Ovary (tissue), 10 donors: ENCODE results near the gene SLC22A23. TPM values are rescaled to one million over a fixed set of nuclear protein-coding genes. Genes with fewer than 3 reads are reported as not detected.

ENCODE experiments used
- DNase-seq, 5 donors: peaks; one replicate each; pipeline ENCODE4 v3.0.0-alpha.2; 2019 to 2020
- H3K27ac ChIP-seq, 2 donors: fragments of 200-600 bp; one replicate each; pipeline versions ENCODE4 v1.5.1 to v1.8.0; 2019 to 2022
- H3K27me3 ChIP-seq: fragments of 200-600 bp; one replicate; pipeline ENCODE4 v1.8.0; 2022
- H3K36me3 ChIP-seq: fragments of 200-600 bp; sonication (generic); one replicate; pipeline ENCODE4 v1.5.1; 2019
- H3K4me1 ChIP-seq: one replicate; pipeline ENCODE4 v1.8.1; 2013; ENCODE audit warnings: mild to moderate bottlenecking, moderate library complexity; ENCODE audit not compliant: insufficient read depth
- H3K4me3 ChIP-seq: fragments of 200-600 bp; sonication (generic); one replicate; pipeline ENCODE4 v1.5.1; 2017
- H3K9me3 ChIP-seq, 2 donors: fragments of 200-600 bp in 1 of 2; sonication (generic) in 1 of 2; one replicate each; pipeline versions ENCODE4 v1.5.1 to v1.8.1; 2013 to 2019; ENCODE audit warnings: mild to moderate bottlenecking in 1 of 2, moderate library complexity in 1 of 2
- EP300 ChIP-seq: sonication (generic); formaldehyde crosslinking; IDR thresholded peaks from one replicate; pipeline ENCODE4 v1.6.1; 2017; ENCODE audit warnings: antibody characterized with exemption
- POLR2A ChIP-seq: fragments of 450-650 bp; IDR thresholded peaks from one replicate; pipeline ENCODE4 v1.6.1; 2017; ENCODE audit warnings: antibody characterized with exemption, mild to moderate bottlenecking, moderate library complexity
- WGBS, 3 donors: extraction: QIAGEN DNeasy Blood & Tissue Kit in 1 of 3; methylation state at CpG; one replicate each; pipeline versions ENCODE4 v1.1.5 to v1.1.7; 2013 to 2017; 5-methylcytosine and 5-hydroxymethylcytosine counted together
- intact Hi-C, 4 donors: fragments of 100-400 bp; cut with DNase I; formaldehyde crosslinking; loops; one replicate each; pipeline versions ENCODE4 v1.11.0 to v1.15.1; 2022 to 2023
- long read RNA-seq, 3 donors: library from polyadenylated mRNA in 2 of 3; unstranded in 2 of 3; transcript quantifications; one replicate each; pipeline ENCODE4 v2.0.0 and lab custom pipeline, GENCODE V29; 2021 to 2026
- polyA plus RNA-seq, 2 donors: library from polyadenylated mRNA; stranded (reverse); fragments of 200-250 nt in 1 of 2; fragments of 350-450 nt in 1 of 2; fragmentation: Illumina TruSeq in 1 of 2; extraction: RNeasy Lipid Tissue Mini Kit (QIAGEN cat#74804) in 1 of 2; gene quantifications; one replicate each; pipeline ENCODE4 v1.2.3, GENCODE V29; 2013 to 2014
- total RNA-seq, 7 donors: library from RNA; depleted of rRNA in 2 of 7; stranded (reverse); fragments of >200 nt in 2 of 7; fragmentation: NEBNext Ultra II Directional in 3 of 7; extraction: Animal tissue kit (Norgen Biotek cat#: 25700) in 3 of 7; gene quantifications; one replicate each; pipeline versions ENCODE4 v1.1.0 to v1.2.4, GENCODE V29; 2016 to 2023
- TF ChIP-seq, protein P1 (sequence below), 3 donors: fragments of 450-650 bp in 2 of 3; fragments of 200-600 bp in 1 of 3; IDR thresholded peaks; one replicate each; pipeline versions ENCODE4 v1.5.1 to v1.8.0; 2016 to 2022; ENCODE audit warnings: antibody characterized with exemption in 3 of 3, mild to moderate bottlenecking in 1 of 3
- donor health status: DM: no; HTN: no; CAD: no; lungs with moderate emphysema.
- donor health status: DM: no; HTN: no; CAD: no.
- donor health status: Bipolar disorder and iron deficiency.
- donor health status: DM: yes; HTN: yes; CAD: no.
- donor health status: DM: no; HTN: no; CAD: no.
- donor health status: DM: yes; HTN: yes; CAD: no.

SLC22A23 gene, protein sequence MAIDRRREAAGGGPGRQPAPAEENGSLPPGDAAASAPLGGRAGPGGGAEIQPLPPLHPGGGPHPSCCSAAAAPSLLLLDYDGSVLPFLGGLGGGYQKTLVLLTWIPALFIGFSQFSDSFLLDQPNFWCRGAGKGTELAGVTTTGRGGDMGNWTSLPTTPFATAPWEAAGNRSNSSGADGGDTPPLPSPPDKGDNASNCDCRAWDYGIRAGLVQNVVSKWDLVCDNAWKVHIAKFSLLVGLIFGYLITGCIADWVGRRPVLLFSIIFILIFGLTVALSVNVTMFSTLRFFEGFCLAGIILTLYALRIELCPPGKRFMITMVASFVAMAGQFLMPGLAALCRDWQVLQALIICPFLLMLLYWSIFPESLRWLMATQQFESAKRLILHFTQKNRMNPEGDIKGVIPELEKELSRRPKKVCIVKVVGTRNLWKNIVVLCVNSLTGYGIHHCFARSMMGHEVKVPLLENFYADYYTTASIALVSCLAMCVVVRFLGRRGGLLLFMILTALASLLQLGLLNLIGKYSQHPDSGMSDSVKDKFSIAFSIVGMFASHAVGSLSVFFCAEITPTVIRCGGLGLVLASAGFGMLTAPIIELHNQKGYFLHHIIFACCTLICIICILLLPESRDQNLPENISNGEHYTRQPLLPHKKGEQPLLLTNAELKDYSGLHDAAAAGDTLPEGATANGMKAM
- total RNA-seq (10 to 100 TPM in 1 of 7 donors, 1 to 10 TPM in 6; 3.7 to 31.0 (median 6.9) TPM), polyA plus RNA-seq (1 to 10 TPM; 2.3 to 4.2 TPM)
- long read RNA-seq, donor 1, partial matches to known transcripts, result 0 of 61 reads
- long read RNA-seq, donor 1, other reads (novel, unspliced or antisense), result 61 of 61 reads
- long read RNA-seq, donor 2, result 0 reads
- long read RNA-seq, donor 3, partial matches to known transcripts, result 0 of 35 reads
- long read RNA-seq, donor 3, other reads (novel, unspliced or antisense), result 35 of 35 reads

- WGBS, 3 donors, result 0% methylated on average over 49 to 97 of the region's 97 CpGs
- DNase-seq, result peak; percentile 69 to 83 (median 77)
- peak within 1 kb of the TSS; percentile 41 to 56 for H3K27ac ChIP-seq
- intact Hi-C loops, result loop anchor here (5.0 to 10.0 kb wide), 6 partner anchors 172 to 280 kb away; no protein-coding TSS in a partner anchor
- no peaks in the 10 kb centered on the region for H3K36me3 ChIP-seq
- H3K9me3 ChIP-seq, result no peaks in the 10 kb centered on the region
- TF ChIP-seq, protein P1, sequence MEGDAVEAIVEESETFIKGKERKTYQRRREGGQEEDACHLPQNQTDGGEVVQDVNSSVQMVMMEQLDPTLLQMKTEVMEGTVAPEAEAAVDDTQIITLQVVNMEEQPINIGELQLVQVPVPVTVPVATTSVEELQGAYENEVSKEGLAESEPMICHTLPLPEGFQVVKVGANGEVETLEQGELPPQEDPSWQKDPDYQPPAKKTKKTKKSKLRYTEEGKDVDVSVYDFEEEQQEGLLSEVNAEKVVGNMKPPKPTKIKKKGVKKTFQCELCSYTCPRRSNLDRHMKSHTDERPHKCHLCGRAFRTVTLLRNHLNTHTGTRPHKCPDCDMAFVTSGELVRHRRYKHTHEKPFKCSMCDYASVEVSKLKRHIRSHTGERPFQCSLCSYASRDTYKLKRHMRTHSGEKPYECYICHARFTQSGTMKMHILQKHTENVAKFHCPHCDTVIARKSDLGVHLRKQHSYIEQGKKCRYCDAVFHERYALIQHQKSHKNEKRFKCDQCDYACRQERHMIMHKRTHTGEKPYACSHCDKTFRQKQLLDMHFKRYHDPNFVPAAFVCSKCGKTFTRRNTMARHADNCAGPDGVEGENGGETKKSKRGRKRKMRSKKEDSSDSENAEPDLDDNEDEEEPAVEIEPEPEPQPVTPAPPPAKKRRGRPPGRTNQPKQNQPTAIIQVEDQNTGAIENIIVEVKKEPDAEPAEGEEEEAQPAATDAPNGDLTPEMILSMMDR (IDR thresholded peaks at IDR 0.05), result peak; percentile 30 to 66 (median 62)
- no peak for TF ChIP-seq POLR2A
- no peaks in the 10 kb centered on the region for H3K27me3 ChIP-seq
- H3K4me1 ChIP-seq, result peaks cover 8% of the 10 kb centered on the region
- peak within 1 kb of the TSS; percentile 49 for H3K4me3 ChIP-seq
Measured at GRCh38 chr6:3456898-3457709, at the start of gene SLC22A23. Gene SLC22A23, minus strand, starts transcription at chr6:3457050. Its CDS starts 491 bp downstream, at chr6:3456559.

DNA sequence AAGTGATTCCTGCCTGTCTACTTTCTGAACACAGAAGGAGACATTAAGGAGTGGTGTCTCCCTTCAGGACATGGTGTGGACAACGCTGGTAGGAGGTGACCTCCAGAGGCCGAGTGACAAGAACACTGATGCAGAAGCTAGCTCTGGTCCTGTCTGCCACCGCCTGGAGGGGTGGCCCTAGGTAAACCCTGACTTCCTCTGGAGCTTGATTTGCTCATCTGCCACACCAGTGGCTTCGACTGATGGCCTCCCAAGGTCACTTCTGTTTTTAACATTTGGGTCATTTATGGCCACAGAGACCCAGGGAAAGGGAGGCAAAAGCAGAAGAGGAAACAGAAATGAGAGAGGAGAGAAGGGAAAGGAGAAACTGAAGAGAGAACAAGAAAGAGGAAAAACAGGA lies 49.4 kb upstream of the SLC22A23 start:
- Histone ChIP-seq H3K36me3 (no peaks in the 10 kb centered on the region), H3K27me3 (no peaks in the 10 kb centered on the region), H3K4me1 (no peaks in the 10 kb centered on the region), H3K4me3 (no peak overlapping the region), H3K9me3 (no peaks in the 10 kb centered on the region), H3K27ac (no peak overlapping the region)
- intact Hi-C loops, result no loop called here
- WGBS, 3 donors, result 68 to 81% (median 71%) methylated on average over 4 of the region's 4 CpGs
- TF ChIP-seq EP300, result no peak
- TF ChIP-seq POLR2A, result no peak
- TF ChIP-seq, protein P1 (IDR thresholded peaks at IDR 0.05), result no peak
- no peak for DNase-seq

- no peaks in the 10 kb centered on the region for H3K36me3 ChIP-seq
- no peak overlapping the region for H3K27ac ChIP-seq
- intact Hi-C loops, result no loop called here
- H3K4me3 ChIP-seq, result no peak overlapping the region
- no peak for DNase-seq
- 85 to 87% (median 86%) methylated on average over 13 of the region's 13 CpGs for WGBS, 3 donors
- H3K27me3 ChIP-seq, result no peaks in the 10 kb centered on the region
- no peaks in the 10 kb centered on the region for H3K9me3 ChIP-seq
- no peaks in the 10 kb centered on the region for H3K4me1 ChIP-seq
- TF ChIP-seq, protein P1 (IDR thresholded peaks at IDR 0.05), result no peak
- TF ChIP-seq EP300, result no peak
- no peak for TF ChIP-seq POLR2A
Measured at GRCh38 chr6:3504938-3505805, 48.3 kb upstream of the SLC22A23 start.
